HEK293T (cell line): ENCODE measurements around the gene RPTOR.

Source experiments
- ARNT ChIP-seq: fragments of 450-650 bp; IDR thresholded peaks from 2 replicates; pipeline ENCODE4 v1.6.1; 2017; ENCODE audit warnings: mild to moderate bottlenecking
- NFRKB ChIP-seq: fragments of 450-650 bp; IDR thresholded peaks from 2 replicates; pipeline ENCODE4 v1.6.1; 2016; ENCODE audit warnings: mild to moderate bottlenecking, moderate library complexity
- SUZ12 ChIP-seq: fragments of 450-650 bp; IDR thresholded peaks from 2 replicates; pipeline ENCODE4 v1.6.1; 2016; ENCODE audit warnings: mild to moderate bottlenecking

GRCh38 chr17:80892900-80893603 lies 348.4 kb downstream of the RPTOR start:
- TF ChIP-seq NFRKB: no peak
- TF ChIP-seq SUZ12: no peak
- TF ChIP-seq ARNT: no peak
